Brain microvascular endothelial cell (primary cell): ENCODE measurements around the gene KCNMA1.
A peak's percentile ranks its signal among the peaks of the same experiment; 100 is the strongest.

Source experiments
- DNase-seq: peaks from one replicate; pipeline ENCODE4 v3.0.0-alpha.2; 2020
- H3K27ac ChIP-seq: fragments of 250-450 bp; sonication (Bioruptor Pico); 2 replicates; pipeline ENCODE4 v1.5.1; 2020; ENCODE audit warnings: mild to moderate bottlenecking, moderate library complexity
- H3K27me3 ChIP-seq: fragments of 250-450 bp; sonication (Bioruptor Pico); replicated peaks from 2 replicates; pipeline ENCODE4 v1.5.1; 2020; ENCODE audit warnings: mild to moderate bottlenecking
- H3K36me3 ChIP-seq: fragments of 250-450 bp; sonication (Bioruptor Pico); replicated peaks from 2 replicates; pipeline ENCODE4 v1.5.1; 2020; ENCODE audit warnings: mild to moderate bottlenecking
- H3K4me3 ChIP-seq: 2 replicates; pipeline ENCODE4 v1.5.1; 2011; ENCODE audit warnings: low read depth, mild to moderate bottlenecking, control low read depth, low read length, moderate library complexity
- in situ Hi-C: cut with HindIII; loops from 2 replicates; pipeline ENCODE4 v1.10.0; 2017; ENCODE audit warnings: low sequenced_read_pairs, low pct_ligation_motif_present
- TF ChIP-seq, protein P1 (sequence below): IDR thresholded peaks from 2 replicates; pipeline ENCODE4 v1.5.1; 2011; ENCODE audit warnings: low read depth, mild to moderate bottlenecking, moderate library complexity, low read length, control low read depth, inconsistent platforms; ENCODE audit errors: missing control alignments

Gene KCNMA1

DNA sequence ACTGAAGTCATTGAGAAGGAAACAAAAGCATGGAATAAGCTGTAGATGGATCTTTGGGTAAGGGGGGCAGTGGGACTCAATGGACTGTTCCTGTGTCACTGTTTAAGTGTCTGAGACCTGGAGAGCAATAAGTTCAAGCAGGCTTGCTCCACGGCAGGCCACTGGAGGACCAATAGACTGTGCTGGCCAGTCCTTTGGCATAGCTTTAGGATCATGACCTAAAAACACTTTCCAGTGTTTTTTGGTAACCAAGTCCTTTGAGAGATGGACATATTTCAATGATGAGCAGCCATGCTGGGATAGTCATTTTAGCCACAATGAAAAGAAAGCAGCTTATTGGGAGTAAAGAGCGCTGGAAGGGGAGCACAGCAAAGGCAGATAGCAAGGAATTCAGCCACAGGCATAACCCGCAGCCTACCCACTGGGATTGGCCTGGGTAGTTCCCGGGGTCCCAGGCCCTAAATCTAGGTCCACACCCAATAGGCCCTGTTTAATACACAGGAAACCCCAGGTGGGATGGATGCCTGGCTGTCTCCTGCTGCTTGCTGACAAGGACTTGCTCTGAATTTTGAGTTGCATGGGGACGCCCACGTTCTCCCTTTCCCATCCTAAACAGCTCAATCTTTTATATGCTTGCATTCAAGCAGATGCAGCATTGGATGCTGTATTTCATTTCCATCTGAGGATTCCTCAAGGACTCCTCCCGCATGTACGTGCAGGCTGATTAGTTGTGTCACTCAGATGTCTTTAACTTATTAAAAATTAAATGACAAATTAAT is 727.2 kb downstream of the KCNMA1 start:
- no peak for DNase-seq
- H3K36me3 ChIP-seq, result no peaks in the 10 kb centered on the region
- no peaks in the 10 kb centered on the region for H3K27me3 ChIP-seq
- in situ Hi-C loops, result no loop called here
- TF ChIP-seq, protein P1, sequence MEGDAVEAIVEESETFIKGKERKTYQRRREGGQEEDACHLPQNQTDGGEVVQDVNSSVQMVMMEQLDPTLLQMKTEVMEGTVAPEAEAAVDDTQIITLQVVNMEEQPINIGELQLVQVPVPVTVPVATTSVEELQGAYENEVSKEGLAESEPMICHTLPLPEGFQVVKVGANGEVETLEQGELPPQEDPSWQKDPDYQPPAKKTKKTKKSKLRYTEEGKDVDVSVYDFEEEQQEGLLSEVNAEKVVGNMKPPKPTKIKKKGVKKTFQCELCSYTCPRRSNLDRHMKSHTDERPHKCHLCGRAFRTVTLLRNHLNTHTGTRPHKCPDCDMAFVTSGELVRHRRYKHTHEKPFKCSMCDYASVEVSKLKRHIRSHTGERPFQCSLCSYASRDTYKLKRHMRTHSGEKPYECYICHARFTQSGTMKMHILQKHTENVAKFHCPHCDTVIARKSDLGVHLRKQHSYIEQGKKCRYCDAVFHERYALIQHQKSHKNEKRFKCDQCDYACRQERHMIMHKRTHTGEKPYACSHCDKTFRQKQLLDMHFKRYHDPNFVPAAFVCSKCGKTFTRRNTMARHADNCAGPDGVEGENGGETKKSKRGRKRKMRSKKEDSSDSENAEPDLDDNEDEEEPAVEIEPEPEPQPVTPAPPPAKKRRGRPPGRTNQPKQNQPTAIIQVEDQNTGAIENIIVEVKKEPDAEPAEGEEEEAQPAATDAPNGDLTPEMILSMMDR, result no peak
- no peak overlapping the region for H3K27ac ChIP-seq
- H3K4me3 ChIP-seq, result no peak overlapping the region

DNA sequence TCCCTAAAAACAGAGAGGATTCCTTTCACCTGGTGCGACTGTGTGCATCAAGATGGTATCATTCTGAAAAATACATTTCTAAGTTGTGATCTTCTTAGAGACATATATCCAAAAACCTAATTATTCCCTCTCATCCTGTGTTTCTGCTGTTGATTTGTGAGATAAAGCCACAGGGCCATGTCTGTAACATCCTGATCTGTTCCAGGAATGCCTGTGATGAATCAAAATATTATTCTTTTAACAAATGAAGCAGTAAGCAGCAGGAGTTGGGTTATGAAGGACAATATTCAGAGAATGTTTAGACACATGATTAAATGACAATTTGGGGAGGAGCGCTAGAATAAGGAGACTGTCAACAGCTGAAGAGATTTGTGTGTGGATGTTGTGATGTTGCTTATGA is 731.4 kb downstream of the KCNMA1 start:
- Histone ChIP-seq H3K36me3 (no peaks in the 10 kb centered on the region), H3K4me3 (no peak overlapping the region), H3K27ac (no peak overlapping the region), H3K27me3 (no peaks in the 10 kb centered on the region)
- TF ChIP-seq, protein P1, result no peak
- DNase-seq, result no peak
- in situ Hi-C loops, result no loop called here

DNA sequence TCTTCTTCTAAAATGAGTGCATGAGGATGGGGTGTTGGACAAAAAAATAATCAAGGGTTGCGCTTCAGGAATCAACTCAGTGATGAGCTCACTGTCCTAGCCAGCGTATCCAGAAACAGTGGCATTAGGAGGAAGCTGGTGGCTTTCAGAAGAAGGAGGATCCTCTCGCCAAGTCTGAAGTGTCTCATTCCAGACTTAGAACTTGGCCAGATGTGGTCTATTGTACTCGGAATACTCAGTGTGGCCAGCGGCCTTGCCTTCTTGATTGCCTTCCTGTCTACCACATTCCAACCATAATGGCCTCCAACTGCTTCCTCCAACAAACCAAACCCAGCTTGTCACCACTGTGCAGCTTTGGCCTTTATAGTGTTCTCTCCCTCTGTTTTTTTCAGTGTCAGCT is 732.4 kb downstream of the KCNMA1 start:
- H3K27me3 ChIP-seq, result no peaks in the 10 kb centered on the region
- TF ChIP-seq, protein P1, result no peak
- no peak overlapping the region for H3K4me3 ChIP-seq
- no peak overlapping the region for H3K27ac ChIP-seq
- DNase-seq, result no peak
- in situ Hi-C loops, result no loop called here
- H3K36me3 ChIP-seq, result no peaks in the 10 kb centered on the region

DNA sequence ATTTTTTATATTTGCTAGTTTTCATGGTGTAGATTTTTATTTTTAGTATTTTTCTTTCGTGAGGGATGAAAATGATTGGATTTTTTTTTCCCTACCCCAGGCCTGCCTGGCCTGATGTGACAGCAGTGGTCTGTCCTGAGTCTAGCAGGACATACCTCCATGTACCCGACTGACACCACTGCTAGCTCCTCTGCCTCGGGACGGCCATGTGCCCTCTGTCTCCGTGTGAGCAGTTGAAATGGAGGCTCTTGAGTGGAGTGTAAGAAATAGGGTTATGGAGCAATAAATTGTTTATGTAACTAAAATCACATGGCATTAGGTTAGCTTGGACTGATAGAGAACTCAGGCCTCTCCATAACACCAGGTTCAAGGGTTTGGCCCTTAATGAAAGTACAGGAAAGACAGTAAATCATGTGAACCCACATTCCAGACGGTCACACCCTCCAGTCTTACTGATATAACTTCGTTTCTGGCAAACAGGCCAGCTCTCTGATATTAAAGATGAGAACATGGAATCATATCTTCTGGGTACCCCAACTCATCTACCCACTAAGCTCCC is 734.1 kb downstream of the KCNMA1 start:
- in situ Hi-C loops, result no loop called here
- Histone ChIP-seq H3K36me3 (no peaks in the 10 kb centered on the region), H3K4me3 (no peak overlapping the region), H3K27me3 (no peaks in the 10 kb centered on the region), H3K27ac (no peak overlapping the region)
- TF ChIP-seq, protein P1, result no peak
- DNase-seq, result no peak

DNA sequence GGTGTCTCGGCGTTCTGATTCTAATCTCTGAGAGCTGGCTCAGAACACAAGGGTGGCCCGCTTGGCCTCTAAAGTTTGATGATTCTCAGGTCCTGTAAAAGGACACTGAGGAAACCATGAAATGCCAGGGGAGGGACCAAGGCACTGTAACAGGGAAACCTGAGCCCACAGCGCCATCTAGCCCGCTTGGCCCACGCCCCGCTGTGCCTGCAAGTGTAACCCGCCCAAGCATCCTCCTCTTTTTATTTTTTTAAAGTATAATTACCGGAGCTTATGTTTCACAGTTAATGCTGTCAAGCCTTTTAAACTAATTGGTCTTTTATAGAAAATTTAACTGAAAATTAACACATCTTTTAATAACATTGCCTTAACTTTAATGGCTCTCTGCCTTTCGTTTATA is 734.7 kb downstream of the KCNMA1 start:
- no peaks in the 10 kb centered on the region for H3K36me3 ChIP-seq
- no peak for DNase-seq
- no peaks in the 10 kb centered on the region for H3K27me3 ChIP-seq
- in situ Hi-C loops, result no loop called here
- TF ChIP-seq, protein P1, result peak; percentile 67
- H3K4me3 ChIP-seq, result no peak overlapping the region
- H3K27ac ChIP-seq, result no peak overlapping the region
